Ovary (tissue), 3 donors: Measurements from ENCODE around the gene DCP1B.

Experiments used
- CTCF ChIP-seq, 3 donors: fragments of 450-650 bp in 2 of 3; fragments of 200-600 bp in 1 of 3; IDR thresholded peaks; one replicate each; pipeline versions ENCODE4 v1.5.1 to v1.8.0; 2016 to 2022; ENCODE audit warnings: antibody characterized with exemption in 3 of 3, mild to moderate bottlenecking in 1 of 3
- EP300 ChIP-seq: sonication (generic); formaldehyde crosslinking; IDR thresholded peaks from one replicate; pipeline ENCODE4 v1.6.1; 2017; ENCODE audit warnings: antibody characterized with exemption
- POLR2A ChIP-seq: fragments of 450-650 bp; IDR thresholded peaks from one replicate; pipeline ENCODE4 v1.6.1; 2017; ENCODE audit warnings: antibody characterized with exemption, mild to moderate bottlenecking, moderate library complexity
- donor health status: DM: no; HTN: no; CAD: no.

GRCh38 chr12:2035431-2036055 lies 31.3 kb upstream of the DCP1B start:
- no peak for TF ChIP-seq POLR2A
- TF ChIP-seq CTCF (IDR thresholded peaks at IDR 0.05): no peak
- TF ChIP-seq EP300: no peak
